IPS-11a (cell line): ENCODE results near the gene PLEKHO2.

ENCODE experiments used
- H3K4me3 ChIP-seq: one replicate; pipeline ENCODE4 v1.5.1; 2013; ENCODE audit warnings: low read depth, low read length, control low read depth

The PLEKHO2 gene

GRCh38 chr15:64825431-64826294, 16.1 kb upstream of the PLEKHO2 start, which contains the start of gene PIF1:
Gene PIF1, minus strand, starts transcription at chr15:64825647. Its CDS starts 1,312 bp downstream, at chr15:64824335.
- peak within 1 kb of the TSS; percentile 98 for H3K4me3 ChIP-seq

GRCh38 chr15:64828985-64829384, 12.7 kb upstream of the PLEKHO2 start:
- H3K4me3 ChIP-seq, result no peak overlapping the region

- H3K4me3 ChIP-seq, result no peak overlapping the region
These were observed 8.0 kb upstream of the PLEKHO2 start for GRCh38 chr15:64833690-64834089.

GRCh38 chr15:64836023-64836536, 5.6 kb upstream of the PLEKHO2 start:
- no peak overlapping the region for H3K4me3 ChIP-seq

- no peak overlapping the region for H3K4me3 ChIP-seq
These were observed 4.2 kb upstream of the PLEKHO2 start for GRCh38 chr15:64837502-64837901.

GRCh38 chr15:64841060-64841343, 713 bp upstream of the PLEKHO2 start:
- peak overlapping the region; percentile 56 for H3K4me3 ChIP-seq

GRCh38 chr15:64842096-64842939, 603 bp downstream of the PLEKHO2 start:
- peak overlapping the region; percentile 90 for H3K4me3 ChIP-seq

- H3K4me3 ChIP-seq, result peak overlapping the region; percentile 90
These were observed 1.4 kb downstream of the PLEKHO2 start for GRCh38 chr15:64842986-64843561.

GRCh38 chr15:64843991-64844390, 2.3 kb downstream of the PLEKHO2 start:
- no peak overlapping the region for H3K4me3 ChIP-seq

GRCh38 chr15:64844576-64845145, 2.9 kb downstream of the PLEKHO2 start:
- H3K4me3 ChIP-seq, result no peak overlapping the region

GRCh38 chr15:64845183-64845611, 3.5 kb downstream of the PLEKHO2 start:
- H3K4me3 ChIP-seq, result no peak overlapping the region

GRCh38 chr15:64845831-64846595, 4.3 kb downstream of the PLEKHO2 start:
- no peak overlapping the region for H3K4me3 ChIP-seq

GRCh38 chr15:64847016-64847415, 5.3 kb downstream of the PLEKHO2 start:
- H3K4me3 ChIP-seq, result no peak overlapping the region

- H3K4me3 ChIP-seq, result no peak overlapping the region
These were observed 5.7 kb downstream of the PLEKHO2 start for GRCh38 chr15:64847448-64847847.

- H3K4me3 ChIP-seq, result no peak overlapping the region
These were observed 6.4 kb downstream of the PLEKHO2 start for GRCh38 chr15:64847876-64848716.

GRCh38 chr15:64850778-64851502, 9.2 kb downstream of the PLEKHO2 start:
- no peak overlapping the region for H3K4me3 ChIP-seq

GRCh38 chr15:64851503-64851840, 9.8 kb downstream of the PLEKHO2 start:
- H3K4me3 ChIP-seq, result no peak overlapping the region

GRCh38 chr15:64854041-64854440, 12.3 kb downstream of the PLEKHO2 start:
- no peak overlapping the region for H3K4me3 ChIP-seq

- no peak overlapping the region for H3K4me3 ChIP-seq
These were observed 12.8 kb downstream of the PLEKHO2 start for GRCh38 chr15:64854526-64854925.
